Glutamatergic neuron (in vitro differentiated cells): ENCODE measurements around the gene PCDHGC3. TPM values are rescaled to one million over a fixed set of nuclear protein-coding genes. Genes with fewer than 3 reads are reported as not detected.

Experiments
- DNase-seq: peaks from one replicate; pipeline ENCODE4 v3.0.0; 2022
- H3K27ac Mint-ChIP-seq: one replicate; pipeline ENCODE4 v1.8.0; 2020; ENCODE audit warnings: mild to moderate bottlenecking, mixed read lengths, inconsistent platforms; ENCODE audit not compliant: unreplicated experiment
- H3K27me3 Mint-ChIP-seq: one replicate; pipeline ENCODE4 v1.8.0; 2020; ENCODE audit warnings: mild to moderate bottlenecking, moderate library complexity, mixed read lengths, inconsistent platforms; ENCODE audit not compliant: unreplicated experiment
- H3K36me3 Mint-ChIP-seq: one replicate; pipeline ENCODE4 v1.8.0; 2020; ENCODE audit warnings: mild to moderate bottlenecking, mixed read lengths, inconsistent platforms; ENCODE audit not compliant: unreplicated experiment
- H3K4me1 Mint-ChIP-seq: one replicate; pipeline ENCODE4 v1.8.0; 2020; ENCODE audit warnings: mild to moderate bottlenecking, low read depth, mixed read lengths, inconsistent platforms; ENCODE audit not compliant: unreplicated experiment
- H3K4me3 Mint-ChIP-seq: one replicate; pipeline ENCODE4 v1.8.0; 2020; ENCODE audit warnings: mild to moderate bottlenecking, mixed read lengths, inconsistent platforms; ENCODE audit not compliant: unreplicated experiment
- H3K9me3 Mint-ChIP-seq: one replicate; pipeline ENCODE4 v1.8.0; 2020; ENCODE audit warnings: mild to moderate bottlenecking, moderate library complexity, mixed read lengths, inconsistent platforms; ENCODE audit not compliant: unreplicated experiment
- CTCF ChIP-seq: fragments of 200-600 bp; sonication (generic); IDR thresholded peaks from one replicate; pipeline ENCODE4 v1.5.0; 2021; ENCODE audit not compliant: partially characterized antibody, unreplicated experiment
- total RNA-seq: library from RNA; stranded (reverse); fragmentation: NEBNext Ultra II Directional; extraction: Animal tissue kit (Norgen Biotek cat#: 25700); gene quantifications from one replicate; pipeline ENCODE4 v1.2.1, GENCODE V29; 2021; ENCODE audit not compliant: unreplicated experiment

The PCDHGC3 gene
- total RNA-seq, 1 donor from 2014 or later = 40.1 TPM

- Mint-ChIP-seq H3K27me3 (peaks cover 3% of the 10 kb centered on the region), H3K4me3 (no peak overlapping the region), H3K4me1 (peaks cover 47% of the 10 kb centered on the region), H3K36me3 (peaks cover 3% of the 10 kb centered on the region), H3K27ac (no peak overlapping the region), H3K9me3 (peaks cover 13% of the 10 kb centered on the region)
- no peak for TF ChIP-seq CTCF
- DNase-seq = no peak
These were observed 45.5 kb downstream of the PCDHGC3 start for GRCh38 chr5:141521244-141521781.

- Mint-ChIP-seq H3K36me3 (no peaks in the 10 kb centered on the region), H3K4me3 (no peak overlapping the region), H3K27me3 (peaks cover 3% of the 10 kb centered on the region), H3K4me1 (peaks cover 38% of the 10 kb centered on the region), H3K27ac (no peak overlapping the region), H3K9me3 (peaks cover 13% of the 10 kb centered on the region)
- TF ChIP-seq CTCF = no peak
- no peak for DNase-seq
These were observed 46.5 kb downstream of the PCDHGC3 start for GRCh38 chr5:141522301-141522700.

- Mint-ChIP-seq H3K27ac (peak overlapping the region; percentile 80), H3K4me3 (peak overlapping the region; percentile 69), H3K4me1 (peaks cover 31% of the 10 kb centered on the region), H3K27me3 (no peaks in the 10 kb centered on the region), H3K36me3 (no peaks in the 10 kb centered on the region), H3K9me3 (peaks cover 8% of the 10 kb centered on the region)
- DNase-seq = no peak
- TF ChIP-seq CTCF = no peak
These were observed 48.2 kb downstream of the PCDHGC3 start for GRCh38 chr5:141523991-141524390.

- Mint-ChIP-seq H3K9me3 (peaks cover 8% of the 10 kb centered on the region), H3K36me3 (no peaks in the 10 kb centered on the region), H3K4me1 (peaks cover 31% of the 10 kb centered on the region), H3K4me3 (peak overlapping the region; percentile 69), H3K27ac (peak overlapping the region; percentile 80), H3K27me3 (no peaks in the 10 kb centered on the region)
- DNase-seq = peak; percentile 85
- TF ChIP-seq CTCF = peak; percentile 98
These were observed 49.1 kb downstream of the PCDHGC3 start for GRCh38 chr5:141524604-141525597.

GRCh38 chr5:141525653-141526052, 49.9 kb downstream of the PCDHGC3 start:
- H3K36me3 Mint-ChIP-seq = no peaks in the 10 kb centered on the region
- H3K4me3 Mint-ChIP-seq = no peak overlapping the region

More at GRCh38 chr5:141525653-141526052, 49.9 kb downstream of the PCDHGC3 start:
- Mint-ChIP-seq H3K27me3 (no peaks in the 10 kb centered on the region), H3K27ac (peak overlapping the region; percentile 65), H3K4me1 (peaks cover 30% of the 10 kb centered on the region), H3K9me3 (peaks cover 6% of the 10 kb centered on the region)
- no peak for TF ChIP-seq CTCF
- DNase-seq = no peak
